GM20431 (cell line): ENCODE measurements around the gene SCAMP2.
"Not testable (repeated sequence)": the region's sequence is repeated elsewhere in the genome, so short reads cannot be mapped to it uniquely, and the experiment has no call there.

Experiments
- in situ Hi-C: fragments of 300-500 bp; cut with MseI, MboI; formaldehyde crosslinking; loops from one replicate; pipeline ENCODE4 v1.15.0; 2020; ENCODE audit warnings: low sequenced_read_pairs; ENCODE audit not compliant: unreplicated experiment

Gene SCAMP2

GRCh38 chr15:74892931-74893330 lies 19.8 kb upstream of the SCAMP2 start:
- in situ Hi-C loops, result no loop called here

- in situ Hi-C loops, result no loop called here
Measured at GRCh38 chr15:74892313-74892712, 19.1 kb upstream of the SCAMP2 start.

GRCh38 chr15:74891469-74891868 lies 18.3 kb upstream of the SCAMP2 start:
- in situ Hi-C loops, result no loop called here

GRCh38 chr15:74890665-74890960 lies 17.4 kb upstream of the SCAMP2 start:
- in situ Hi-C loops, result no loop called here

GRCh38 chr15:74889883-74890664 lies 16.9 kb upstream of the SCAMP2 start, which contains the start of gene MPI:
Gene MPI (plus strand): TSS chr15:74890042. CDS start chr15:74890074, 32 bp downstream.
- in situ Hi-C loops, result no loop called here

GRCh38 chr15:74889390-74889882 lies 16.3 kb upstream of the SCAMP2 start:
- in situ Hi-C loops, result no loop called here

GRCh38 chr15:74888716-74889115 lies 15.6 kb upstream of the SCAMP2 start:
- in situ Hi-C loops, result no loop called here

- in situ Hi-C loops, result not testable (repeated sequence)
Measured at GRCh38 chr15:74887537-74888193, 14.5 kb upstream of the SCAMP2 start.

- in situ Hi-C loops, result no loop called here
Measured at GRCh38 chr15:74885461-74885860, 12.3 kb upstream of the SCAMP2 start.

- in situ Hi-C loops, result no loop called here
Measured at GRCh38 chr15:74884428-74885223, 11.5 kb upstream of the SCAMP2 start.

- in situ Hi-C loops, result no loop called here
Measured at GRCh38 chr15:74882528-74882927, 9.4 kb upstream of the SCAMP2 start.

GRCh38 chr15:74878273-74878672 lies 5.1 kb upstream of the SCAMP2 start:
- in situ Hi-C loops, result no loop called here

GRCh38 chr15:74873756-74874424 lies 725 bp upstream of the SCAMP2 start:
- in situ Hi-C loops, result no loop called here

GRCh38 chr15:74872702-74873035 lies 496 bp downstream of the SCAMP2 start:
- in situ Hi-C loops, result no loop called here

GRCh38 chr15:74870436-74871215 lies 2.5 kb downstream of the SCAMP2 start:
- in situ Hi-C loops, result no loop called here

GRCh38 chr15:74869726-74870407 lies 3.3 kb downstream of the SCAMP2 start:
- in situ Hi-C loops, result no loop called here

- in situ Hi-C loops, result no loop called here
Measured at GRCh38 chr15:74869372-74869725, 3.8 kb downstream of the SCAMP2 start.

GRCh38 chr15:74868059-74868458 lies 5.1 kb downstream of the SCAMP2 start:
- in situ Hi-C loops, result no loop called here

- in situ Hi-C loops, result no loop called here
Measured at GRCh38 chr15:74867466-74868038, 5.6 kb downstream of the SCAMP2 start.
